Esophagus squamous epithelium (tissue), 5 donors: ENCODE measurements around the gene GPHA2. TPM values are rescaled to one million over a fixed set of nuclear protein-coding genes. Genes with fewer than 3 reads are reported as not detected.

Experiments used
- DNase-seq: peaks from one replicate; lab custom pipeline; 2025; lab: John Stamatoyannopoulos, UW
- H3K27ac ChIP-seq, 4 donors: fragments of 200-600 bp; sonication (generic); one replicate each; pipeline ENCODE4 v1.5.1; 2016 to 2019; ENCODE audit warnings: mild to moderate bottlenecking in 1 of 4
- H3K27me3 ChIP-seq, 4 donors: fragments of 200-600 bp; sonication (generic); 1 replicate in 3 of 4; 2 replicates in 1 of 4; pipeline versions ENCODE4 v1.5.1 to v1.6.0; 2017 to 2021; ENCODE audit warnings: antibody characterized with exemption in 1 of 4
- H3K36me3 ChIP-seq, 3 donors: fragments of 200-600 bp; sonication (generic); one replicate each; pipeline ENCODE4 v1.5.1; 2016 to 2019
- H3K4me1 ChIP-seq, 3 donors: fragments of 200-600 bp; sonication (generic); one replicate each; pipeline ENCODE4 v1.5.1; 2017 to 2019
- H3K4me3 ChIP-seq, 4 donors: fragments of 200-600 bp; sonication (generic); 1 replicate in 3 of 4; 2 replicates in 1 of 4; pipeline ENCODE4 v1.5.1; 2016 to 2019; ENCODE audit warnings: mild to moderate bottlenecking in 2 of 4, moderate library complexity in 1 of 4
- H3K9me3 ChIP-seq, 3 donors: fragments of 200-600 bp; sonication (generic); one replicate each; pipeline ENCODE4 v1.5.1; 2016 to 2019
- POLR2A ChIP-seq, 4 donors: fragments of 450-650 bp; IDR thresholded peaks; one replicate each; pipeline ENCODE4 v1.6.1; 2017; ENCODE audit warnings: antibody characterized with exemption in 4 of 4, mild to moderate bottlenecking in 4 of 4, moderate library complexity in 3 of 4
- WGBS, 2 donors: methylation state at CpG; one replicate each; pipeline ENCODE4 v1.1.5; 2018; 5-methylcytosine and 5-hydroxymethylcytosine counted together
- intact Hi-C: fragments of 100-400 bp; cut with DNase I; formaldehyde crosslinking; loops from one replicate; pipeline ENCODE4 v1.15.0; 2022
- total RNA-seq, 4 donors: library from RNA; depleted of rRNA; stranded (reverse); fragments of >200 nt; gene quantifications; one replicate each; pipeline ENCODE4 v1.1.0, GENCODE V29; 2016
- TF ChIP-seq, protein P1 (sequence below), 6 experiments: fragments of 450-650 bp in 4 of 6; fragments of 200-600 bp in 2 of 6; sonication (generic) in 2 of 6; IDR thresholded peaks; one replicate each; pipeline ENCODE4 v1.5.1; 2016 to 2019; ENCODE audit warnings: antibody characterized with exemption in 6 of 6, mild to moderate bottlenecking in 4 of 6, moderate library complexity in 4 of 6
- donor health status: DM: yes; HTN: yes; CAD: no.

The GPHA2 gene
- total RNA-seq, 4 donors from 2014 or later, result not detected

DNA sequence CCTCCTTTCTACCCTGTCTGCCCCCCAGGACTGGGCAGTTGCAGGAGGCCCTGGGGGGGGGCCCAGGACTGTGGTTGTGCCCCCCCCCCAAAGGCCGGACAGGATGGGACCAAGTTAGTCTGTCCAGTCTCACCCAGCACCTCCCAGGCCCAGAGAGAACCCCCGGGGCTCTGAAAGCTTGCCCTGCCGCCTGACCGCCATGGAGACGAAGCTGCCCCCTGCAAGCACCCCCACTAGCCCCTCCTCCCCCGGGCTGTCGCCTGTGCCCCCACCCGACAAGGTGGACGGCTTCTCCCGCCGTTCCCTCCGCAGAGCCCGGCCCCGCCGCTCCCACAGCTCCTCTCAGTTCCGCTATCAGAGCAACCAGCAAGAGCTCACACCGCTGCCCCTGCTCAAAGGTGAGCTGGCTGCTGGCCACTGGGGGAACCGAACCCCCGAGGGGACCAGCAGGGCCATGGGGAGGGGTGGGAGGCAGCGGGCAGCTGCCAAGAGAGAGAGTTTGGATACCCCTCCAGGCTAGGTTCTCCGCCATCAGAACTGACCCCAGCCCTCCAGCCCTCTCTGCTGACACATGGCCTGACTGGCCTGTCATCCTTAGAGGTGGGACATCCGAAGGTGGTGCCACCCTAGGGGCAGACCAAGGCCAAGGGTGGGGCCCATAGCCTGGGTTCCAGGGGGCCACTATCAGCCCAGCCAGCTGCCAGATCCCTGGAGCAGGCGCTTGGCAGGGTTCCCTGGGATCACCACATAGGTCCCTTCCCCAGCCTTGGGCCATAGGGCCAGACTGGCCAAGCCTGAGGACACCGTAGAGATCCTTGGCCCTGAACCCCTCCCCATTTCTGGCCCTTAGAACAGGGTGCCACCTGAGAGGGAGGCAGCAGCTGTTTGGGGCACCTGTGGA is 9.9 kb downstream of the GPHA2 start:
- Histone ChIP-seq H3K27ac (peak overlapping the region in 1 of 4 donors; percentile 97), H3K4me3 (peak overlapping the region; percentile 83 to 99 (median 92)), H3K9me3 (no peaks in the 10 kb centered on the region), H3K4me1 (peaks cover 18 to 32% (median 19%) of the 10 kb centered on the region in 3 donors), H3K27me3 (no peaks in the 10 kb centered on the region), H3K36me3 (peaks cover 7 to 47% (median 7%) of the 10 kb centered on the region in 3 donors)
- TF ChIP-seq, protein P1, sequence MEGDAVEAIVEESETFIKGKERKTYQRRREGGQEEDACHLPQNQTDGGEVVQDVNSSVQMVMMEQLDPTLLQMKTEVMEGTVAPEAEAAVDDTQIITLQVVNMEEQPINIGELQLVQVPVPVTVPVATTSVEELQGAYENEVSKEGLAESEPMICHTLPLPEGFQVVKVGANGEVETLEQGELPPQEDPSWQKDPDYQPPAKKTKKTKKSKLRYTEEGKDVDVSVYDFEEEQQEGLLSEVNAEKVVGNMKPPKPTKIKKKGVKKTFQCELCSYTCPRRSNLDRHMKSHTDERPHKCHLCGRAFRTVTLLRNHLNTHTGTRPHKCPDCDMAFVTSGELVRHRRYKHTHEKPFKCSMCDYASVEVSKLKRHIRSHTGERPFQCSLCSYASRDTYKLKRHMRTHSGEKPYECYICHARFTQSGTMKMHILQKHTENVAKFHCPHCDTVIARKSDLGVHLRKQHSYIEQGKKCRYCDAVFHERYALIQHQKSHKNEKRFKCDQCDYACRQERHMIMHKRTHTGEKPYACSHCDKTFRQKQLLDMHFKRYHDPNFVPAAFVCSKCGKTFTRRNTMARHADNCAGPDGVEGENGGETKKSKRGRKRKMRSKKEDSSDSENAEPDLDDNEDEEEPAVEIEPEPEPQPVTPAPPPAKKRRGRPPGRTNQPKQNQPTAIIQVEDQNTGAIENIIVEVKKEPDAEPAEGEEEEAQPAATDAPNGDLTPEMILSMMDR (IDR thresholded peaks at IDR 0.05), result no peak
- TF ChIP-seq POLR2A (IDR thresholded peaks at IDR 0.05), result no peak
- DNase-seq, result no peak
- intact Hi-C loops, result no loop called here
- 81 to 100% methylated on average over 1 to 3 of the region's 24 CpGs for WGBS, 2 donors

DNA sequence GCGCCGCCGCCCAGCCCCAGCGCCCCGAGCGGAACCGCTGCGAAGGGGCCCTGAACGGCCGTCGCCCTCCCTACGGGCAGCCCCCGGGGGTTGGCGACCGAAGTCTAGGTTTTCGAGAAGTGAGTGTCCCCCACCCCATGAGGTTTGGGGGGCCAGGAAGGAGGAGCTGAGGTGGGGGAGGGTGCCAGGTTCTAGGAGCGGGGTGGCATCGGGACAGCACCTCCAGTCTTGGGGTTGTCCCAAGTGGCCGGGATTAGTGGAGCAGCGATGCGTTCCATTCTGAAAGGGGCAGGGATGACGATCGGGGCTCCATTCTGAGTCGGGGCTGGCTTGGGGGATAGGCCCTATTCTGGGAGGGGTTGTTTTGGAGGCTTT is 10.8 kb downstream of the GPHA2 start:
- no peaks in the 10 kb centered on the region for H3K27me3 ChIP-seq
- intact Hi-C loops, result no loop called here
- no peak for TF ChIP-seq POLR2A (IDR thresholded peaks at IDR 0.05)
- TF ChIP-seq, protein P1 (IDR thresholded peaks at IDR 0.05), result no peak
- peaks cover 0 to 38% (median 0%) of the 10 kb centered on the region in 3 donors for H3K36me3 ChIP-seq
- H3K4me1 ChIP-seq, result peaks cover 18 to 32% (median 19%) of the 10 kb centered on the region in 3 donors
- WGBS, 2 donors, result 0% methylated on average over 1 of the region's 24 CpGs; no CpG with 5 or more reads in 1 of the 2 donors
- no peaks in the 10 kb centered on the region for H3K9me3 ChIP-seq
- peak overlapping the region; percentile 90 to 97 (median 93) for H3K27ac ChIP-seq
- peak overlapping the region; percentile 83 to 99 (median 92) for H3K4me3 ChIP-seq
- DNase-seq, result no peak

DNA sequence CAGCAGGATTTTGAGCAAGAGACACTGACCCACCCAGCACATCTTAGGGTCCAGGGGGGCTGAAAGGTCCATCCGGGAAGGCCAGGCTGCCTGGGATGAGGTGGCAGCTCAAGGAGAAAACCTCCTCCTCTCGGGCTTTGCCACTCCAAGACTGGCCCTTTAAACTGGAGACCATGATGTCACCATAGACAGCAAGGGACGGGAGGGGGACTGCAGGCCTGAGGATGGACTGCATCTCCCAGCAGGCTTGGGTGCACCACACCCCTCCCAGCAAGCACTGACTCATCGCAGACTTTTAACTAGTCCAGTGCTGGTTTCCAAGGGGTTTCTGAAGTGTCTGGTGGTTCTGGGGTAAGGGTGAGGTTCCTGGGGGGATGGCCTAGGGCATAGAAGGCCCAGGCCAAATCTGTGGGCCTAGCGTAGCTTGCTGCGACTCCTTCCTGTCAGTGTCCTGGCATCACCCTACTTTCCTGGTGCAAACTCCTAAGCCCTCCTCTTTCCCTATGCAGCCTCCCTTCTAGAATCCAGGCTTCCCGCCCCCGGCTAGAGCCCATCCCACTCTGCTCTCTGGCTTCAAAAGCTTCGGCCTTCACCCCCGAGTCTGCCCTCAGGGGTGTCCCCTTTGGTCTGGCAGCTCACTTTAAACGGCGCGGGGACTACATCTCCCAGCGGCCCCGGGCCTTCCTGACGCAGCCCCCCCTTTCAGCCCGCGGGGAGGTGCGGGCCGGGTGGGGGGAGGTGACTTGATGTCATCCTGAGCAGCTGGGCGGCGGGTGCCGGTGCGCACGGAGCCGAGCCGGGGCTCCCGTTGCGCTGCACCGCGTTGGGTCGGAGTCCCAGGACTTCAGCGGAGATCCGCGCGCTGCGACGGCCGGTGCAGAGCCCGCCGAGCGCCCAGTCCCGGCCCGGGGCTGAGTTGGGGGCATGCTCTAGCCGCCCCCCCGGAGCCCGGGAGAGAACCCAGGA is 11.5 kb downstream of the GPHA2 start, which contains the start of gene PPP2R5B:
PPP2R5B (plus strand) TSS at position 746 of the 966 bp plus-strand sequence. CDS start 1,046 bp downstream, outside the sequence.
- TF ChIP-seq, protein P1 (IDR thresholded peaks at IDR 0.05), result peak in 1 of 6 experiments; percentile 34
- peak in 2 of 4 donors; percentile 78 to 88 for TF ChIP-seq POLR2A (IDR thresholded peaks at IDR 0.05)
- no peaks in the 10 kb centered on the region for H3K9me3 ChIP-seq
- no peaks in the 10 kb centered on the region for H3K27me3 ChIP-seq
- H3K27ac ChIP-seq, result peak within 1 kb of the TSS; percentile 90 to 97 (median 93)
- H3K4me1 ChIP-seq, result peaks cover 18 to 32% (median 19%) of the 10 kb centered on the region in 3 donors
- DNase-seq, result peak; percentile 62
- WGBS, 2 donors, result 0 to 3% methylated on average over 7 to 10 of the region's 47 CpGs
- intact Hi-C loops, result no loop called here
- peak within 1 kb of the TSS; percentile 83 to 99 (median 92) for H3K4me3 ChIP-seq
- H3K36me3 ChIP-seq, result peaks cover 0 to 31% (median 0%) of the 10 kb centered on the region in 3 donors

DNA sequence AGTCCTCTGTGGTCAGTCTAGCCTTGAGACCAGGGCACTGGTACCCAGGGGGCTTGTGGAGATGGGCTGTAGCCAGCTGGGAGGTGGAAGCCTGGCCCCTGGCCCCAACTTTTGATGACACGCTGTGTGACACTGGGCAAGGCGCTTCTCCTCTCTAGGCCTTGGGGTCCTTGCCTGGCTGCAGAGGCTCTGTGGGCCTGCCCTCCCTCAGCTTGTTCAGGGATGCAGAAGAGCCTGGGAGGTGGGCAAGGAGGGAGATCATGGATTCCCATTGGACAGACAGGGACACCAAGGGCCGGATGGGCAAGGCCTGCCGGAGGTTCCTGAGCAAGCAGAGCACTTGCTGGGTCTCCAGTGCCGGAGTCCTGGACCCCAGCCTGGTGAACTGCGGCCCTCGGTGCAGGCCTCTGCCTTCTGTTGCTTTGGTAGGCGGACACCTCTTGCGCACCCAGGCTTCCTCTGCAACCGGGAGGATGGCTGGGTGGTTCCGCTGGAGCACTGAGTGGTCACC is 12.5 kb downstream of the GPHA2 start:
- H3K27ac ChIP-seq, result peak overlapping the region in 2 of 4 donors; percentile 90 to 97

More for the DNA sequence above, 12.5 kb downstream of the GPHA2 start:
- WGBS, 2 donors, result 94% methylated on average over 5 of the region's 11 CpGs; no CpG with 5 or more reads in 1 of the 2 donors
- no peaks in the 10 kb centered on the region for H3K9me3 ChIP-seq
- intact Hi-C loops, result no loop called here
- H3K4me1 ChIP-seq, result peaks cover 20 to 40% (median 21%) of the 10 kb centered on the region in 3 donors
- no peak for DNase-seq
- H3K36me3 ChIP-seq, result peaks cover 0 to 21% (median 0%) of the 10 kb centered on the region in 3 donors
- H3K4me3 ChIP-seq, result peak overlapping the region in 1 of 4 donors; percentile 99
- H3K27me3 ChIP-seq, result no peaks in the 10 kb centered on the region
- TF ChIP-seq, protein P1 (IDR thresholded peaks at IDR 0.05), result no peak
- no peak for TF ChIP-seq POLR2A (IDR thresholded peaks at IDR 0.05)
